Small intestine (tissue), 7 donors: ENCODE measurements around the gene ESPNL. TPM values are rescaled to one million over a fixed set of nuclear protein-coding genes. Genes with fewer than 3 reads are reported as not detected.

Source experiments
- DNase-seq, 2 donors: peaks; one replicate each; pipeline versions ENCODE4 v3.0.0 to v3.0.0-alpha.2; 2013
- FAIRE-seq: peaks from 2 replicates; lab custom pipeline; 2012; peaks lifted over from hg19 to GRCh38; lab: Jason Lieb, UNC
- H3K27ac ChIP-seq, 3 donors: one replicate each; pipeline ENCODE4 v1.5.1; 2013; ENCODE audit warnings: low read length in 2 of 3, mild to moderate bottlenecking in 2 of 3, control low read depth in 1 of 3, inconsistent platforms in 1 of 3, low read depth in 1 of 3, moderate library complexity in 1 of 3
- H3K27me3 ChIP-seq, 3 donors: one replicate each; pipeline ENCODE4 v1.6.1; 2013; ENCODE audit warnings: low read length in 3 of 3, inconsistent platforms in 1 of 3; ENCODE audit not compliant: control insufficient read depth in 3 of 3, insufficient read depth in 3 of 3
- H3K36me3 ChIP-seq, 3 donors: one replicate each; pipeline ENCODE4 v1.6.1; 2013; ENCODE audit warnings: low read length in 3 of 3, inconsistent platforms in 1 of 3, low read depth in 1 of 3, mild to moderate bottlenecking in 1 of 3, moderate library complexity in 1 of 3; ENCODE audit not compliant: control insufficient read depth in 3 of 3, insufficient read depth in 2 of 3
- H3K4me1 ChIP-seq, 3 donors: one replicate each; pipeline ENCODE4 v1.6.1; 2013; ENCODE audit warnings: low read length in 2 of 3, inconsistent platforms in 1 of 3, low read depth in 1 of 3, mild to moderate bottlenecking in 1 of 3, moderate library complexity in 1 of 3; ENCODE audit not compliant: control insufficient read depth in 3 of 3, insufficient read depth in 2 of 3
- H3K4me3 ChIP-seq, 3 donors: one replicate each; pipeline ENCODE4 v1.5.1; 2013; ENCODE audit warnings: low read length in 3 of 3, control low read depth in 1 of 3, inconsistent platforms in 1 of 3, low read depth in 1 of 3, mild to moderate bottlenecking in 1 of 3, moderate library complexity in 1 of 3
- H3K9me3 ChIP-seq, 2 donors: one replicate each; pipeline ENCODE4 v1.6.1; 2013; ENCODE audit warnings: low read depth in 1 of 2, low read length in 1 of 2; ENCODE audit not compliant: control insufficient read depth in 2 of 2, insufficient read depth in 1 of 2
- WGBS, 3 donors: extraction: QIAGEN DNeasy Blood & Tissue Kit; methylation state at CpG; one replicate each; pipeline ENCODE4 v1.1.7; 2013; 5-methylcytosine and 5-hydroxymethylcytosine counted together
- polyA plus RNA-seq, 4 donors: library from polyadenylated mRNA; stranded (reverse) in 3 of 4; unstranded in 1 of 4; fragments of 200-250 nt in 3 of 4; fragments of 120-200 nt in 1 of 4; gene quantifications; one replicate each; pipeline versions ENCODE4 v1.2.1 to v1.2.3, GENCODE V29; 2013
- donor health status: healthy with polysubstance abuse.
- donor health status: control.
- donor health status: control.
- donor health status: Bipolar disorder and iron deficiency.
- donor health status: healthy.

Gene ESPNL
- polyA plus RNA-seq, 4 donors: 0.54 to 1.4 (median 0.64) TPM; not detected in 1

- FAIRE-seq (no peak), DNase-seq (no peak)
- WGBS, 3 donors: 59 to 80% (median 72%) methylated on average over 25 to 30 of the region's 30 CpGs
- H3K9me3 ChIP-seq: no peaks in the 10 kb centered on the region
- peak overlapping the region in 1 of 3 donors; percentile 9 for H3K27ac ChIP-seq
- H3K4me3 ChIP-seq: no peak overlapping the region
- peaks cover 0 to 15% (median 2%) of the 10 kb centered on the region in 3 donors for H3K4me1 ChIP-seq
- no peaks in the 10 kb centered on the region for H3K27me3 ChIP-seq
- no peaks in the 10 kb centered on the region for H3K36me3 ChIP-seq
Measured at GRCh38 chr2:238142382-238143205, 42.5 kb downstream of the ESPNL start.

GRCh38 chr2:238143239-238143951 is 43.3 kb downstream of the ESPNL start:
- Histone ChIP-seq H3K9me3 (no peaks in the 10 kb centered on the region), H3K36me3 (no peaks in the 10 kb centered on the region), H3K27me3 (no peaks in the 10 kb centered on the region), H3K4me3 (no peak overlapping the region), H3K27ac (no peak overlapping the region), H3K4me1 (peaks cover 0 to 12% (median 2%) of the 10 kb centered on the region in 3 donors)
- 59 to 75% (median 60%) methylated on average over 20 of the region's 20 CpGs for WGBS, 3 donors
- no peak for DNase-seq
- no peak for FAIRE-seq

GRCh38 chr2:238144262-238144661 is 44.1 kb downstream of the ESPNL start:
- Histone ChIP-seq H3K4me3 (no peak overlapping the region), H3K27me3 (no peaks in the 10 kb centered on the region), H3K4me1 (peaks cover 0 to 9% (median 2%) of the 10 kb centered on the region in 3 donors), H3K27ac (no peak overlapping the region), H3K36me3 (no peaks in the 10 kb centered on the region), H3K9me3 (no peaks in the 10 kb centered on the region)
- no peak for DNase-seq
- FAIRE-seq: no peak
- WGBS, 3 donors: 69 to 93% (median 85%) methylated on average over 5 of the region's 5 CpGs

GRCh38 chr2:238145046-238145445 is 44.9 kb downstream of the ESPNL start:
- FAIRE-seq (no peak), DNase-seq (no peak)
- Histone ChIP-seq H3K36me3 (no peaks in the 10 kb centered on the region), H3K27me3 (no peaks in the 10 kb centered on the region), H3K4me3 (no peak overlapping the region), H3K9me3 (no peaks in the 10 kb centered on the region), H3K27ac (no peak overlapping the region), H3K4me1 (peaks cover 0 to 9% (median 2%) of the 10 kb centered on the region in 3 donors)
- 84 to 87% (median 86%) methylated on average over 12 of the region's 12 CpGs for WGBS, 3 donors

- 58 to 72% (median 59%) methylated on average over 12 of the region's 12 CpGs for WGBS, 3 donors
- FAIRE-seq: no peak
- DNase-seq: peak in 1 of 2 donors; percentile 20
- Histone ChIP-seq H3K36me3 (no peaks in the 10 kb centered on the region), H3K9me3 (no peaks in the 10 kb centered on the region), H3K4me3 (no peak overlapping the region), H3K4me1 (peaks cover 0 to 9% (median 2%) of the 10 kb centered on the region in 3 donors), H3K27ac (no peak overlapping the region), H3K27me3 (no peaks in the 10 kb centered on the region)
Measured at GRCh38 chr2:238145851-238146250, 45.7 kb downstream of the ESPNL start.

- no peaks in the 10 kb centered on the region for H3K27me3 ChIP-seq
- H3K9me3 ChIP-seq: no peaks in the 10 kb centered on the region
- no peak overlapping the region for H3K27ac ChIP-seq
- WGBS, 3 donors: 75 to 88% (median 85%) methylated on average over 11 to 13 of the region's 13 CpGs
- H3K36me3 ChIP-seq: no peaks in the 10 kb centered on the region
- peaks cover 0 to 2% (median 2%) of the 10 kb centered on the region in 3 donors for H3K4me1 ChIP-seq
- FAIRE-seq (no peak), DNase-seq (no peak)
- no peak overlapping the region for H3K4me3 ChIP-seq
Measured at GRCh38 chr2:238146884-238147544, 46.9 kb downstream of the ESPNL start.

GRCh38 chr2:238148981-238149380 is 48.8 kb downstream of the ESPNL start:
- DNase-seq (no peak), FAIRE-seq (no peak)
- 93 to 96% (median 94%) methylated on average over 15 of the region's 15 CpGs for WGBS, 3 donors
- Histone ChIP-seq H3K4me3 (no peak overlapping the region), H3K4me1 (no peaks in the 10 kb centered on the region), H3K27ac (no peak overlapping the region), H3K36me3 (no peaks in the 10 kb centered on the region), H3K27me3 (no peaks in the 10 kb centered on the region), H3K9me3 (no peaks in the 10 kb centered on the region)

- FAIRE-seq: no peak
- Histone ChIP-seq H3K27ac (no peak overlapping the region), H3K27me3 (no peaks in the 10 kb centered on the region), H3K4me3 (no peak overlapping the region), H3K4me1 (no peaks in the 10 kb centered on the region), H3K36me3 (no peaks in the 10 kb centered on the region), H3K9me3 (no peaks in the 10 kb centered on the region)
- WGBS, 3 donors: 76 to 84% (median 80%) methylated on average over 13 to 14 of the region's 14 CpGs
- no peak for DNase-seq
Measured at GRCh38 chr2:238149841-238150572, 49.9 kb downstream of the ESPNL start.
